IMR-90 (cell line): Measurements from ENCODE around the gene CEP97. TPM values are rescaled to one million over a fixed set of nuclear protein-coding genes. Genes with fewer than 3 reads are reported as not detected.
"Not testable (repeated sequence)": the region's sequence is repeated elsewhere in the genome, so short reads cannot be mapped to it uniquely, and the experiment has no call there.

Source experiments
- ATAC-seq: fragments of 200-7000 bp; cut with Tn5 transposase; 2 replicates; pipeline ENCODE4 v1.9.1; 2020; ENCODE audit warnings: low read depth, mild to moderate bottlenecking, moderate library complexity
- BruUV-seq: library from RNA; stranded (reverse); fragments of 400-500 nt; replicated peaks from 2 replicates; lab custom pipeline; 2021; lab: Mats Ljungman, UMichigan
- CTCF ChIA-PET: fragments of 300-600 bp; formaldehyde crosslinking; extraction: SDS; loops from one replicate; lab custom pipeline; 2021; ENCODE audit warnings: antibody characterized with exemption; lab: Yijun Ruan, JAX
- POLR2A ChIA-PET: fragments of 300-600 bp; sonication (Branson Sonifier 250); formaldehyde crosslinking; loops from one replicate; lab custom pipeline; 2022; ENCODE audit warnings: antibody characterized with exemption; ENCODE audit not compliant: unreplicated experiment; lab: Charles Lee
- DNase-seq: peaks from one replicate; pipeline ENCODE4 v3.0.0; 2013
- H2AFZ ChIP-seq: replicated peaks from 2 replicates; pipeline ENCODE3; 2013; ENCODE audit warnings: low read length, mild to moderate bottlenecking; ENCODE audit not compliant: poor library complexity
- H2AK5ac ChIP-seq: 2 replicates; pipeline ENCODE4 v1.6.1; 2013; ENCODE audit warnings: low read depth, low read length, inconsistent platforms
- H2AK9ac ChIP-seq: replicated peaks from 2 replicates; pipeline ENCODE3; 2013; ENCODE audit warnings: mild to moderate bottlenecking, low read depth, low read length, moderate library complexity; ENCODE audit not compliant: poor library complexity
- H2BK120ac ChIP-seq: 2 replicates; pipeline ENCODE4 v1.6.1; 2013; ENCODE audit warnings: low read depth, low read length, inconsistent platforms
- H2BK15ac ChIP-seq: 3 replicates; pipeline ENCODE4 v1.6.1; 2013; ENCODE audit warnings: low read depth, low read length, inconsistent platforms
- H2BK20ac ChIP-seq: 2 replicates; pipeline ENCODE4 v1.6.1; 2013; ENCODE audit warnings: low read depth, mild to moderate bottlenecking, inconsistent platforms, low read length, moderate library complexity
- H2BK5ac ChIP-seq: 2 replicates; pipeline ENCODE4 v1.6.1; 2013; ENCODE audit warnings: mild to moderate bottlenecking, low read depth, low read length, inconsistent platforms; ENCODE audit not compliant: poor library complexity, severe bottlenecking
- H3K14ac ChIP-seq: replicated peaks from 2 replicates; pipeline ENCODE4 v1.6.1; 2013; ENCODE audit warnings: low read depth, low read length, inconsistent platforms
- H3K18ac ChIP-seq: 2 replicates; pipeline ENCODE4 v1.6.1; 2013; ENCODE audit warnings: low read depth, low read length, control low read depth
- H3K23ac ChIP-seq: 2 replicates; pipeline ENCODE4 v1.6.1; 2013; ENCODE audit warnings: low read depth, low read length, inconsistent platforms
- H3K27ac ChIP-seq: 2 replicates; pipeline ENCODE4 v1.5.1; 2013; ENCODE audit warnings: mild to moderate bottlenecking, control low read depth, low read length; ENCODE audit not compliant: insufficient read depth
- H3K27me3 ChIP-seq: 2 replicates; pipeline ENCODE4 v1.6.1; 2013; ENCODE audit warnings: low read length; ENCODE audit not compliant: control insufficient read depth, insufficient read depth
- H3K36me3 ChIP-seq: 2 replicates; pipeline ENCODE4 v1.6.1; 2013; ENCODE audit warnings: low read length, mixed read lengths; ENCODE audit not compliant: control insufficient read depth, insufficient read depth
- H3K4ac ChIP-seq: 2 replicates; pipeline ENCODE4 v1.6.1; 2013; ENCODE audit warnings: low read depth, low read length, inconsistent platforms
- H3K4me1 ChIP-seq: 2 replicates; pipeline ENCODE4 v1.6.1; 2013; ENCODE audit warnings: low read length, mixed read lengths; ENCODE audit not compliant: control insufficient read depth, insufficient read depth
- H3K4me2 ChIP-seq: 2 replicates; pipeline ENCODE4 v1.6.1; 2013; ENCODE audit warnings: low read depth, mild to moderate bottlenecking, control low read depth, low read length, moderate library complexity
- H3K4me3 ChIP-seq: 2 replicates; pipeline ENCODE4 v1.5.1; 2013; ENCODE audit warnings: low read depth, mild to moderate bottlenecking, control low read depth, low read length, moderate library complexity; ENCODE audit not compliant: insufficient read depth
- H3K56ac ChIP-seq: 2 replicates; pipeline ENCODE4 v1.6.1; 2013; ENCODE audit warnings: low read length, inconsistent platforms; ENCODE audit not compliant: insufficient read depth; ENCODE audit errors: extremely low read depth
- H3K79me1 ChIP-seq, 2 experiments: 2 replicates each; pipeline ENCODE4 v1.6.1; 2013; ENCODE audit warnings: low read length in 2 of 2, inconsistent platforms in 1 of 2, low read depth in 1 of 2
- H3K9ac ChIP-seq: 2 replicates; pipeline ENCODE4 v1.6.1; 2013; ENCODE audit warnings: low read depth, low read length, control low read depth
- H3K9me1 ChIP-seq: 2 replicates; pipeline ENCODE4 v1.6.1; 2013; ENCODE audit warnings: low read length, inconsistent platforms; ENCODE audit not compliant: insufficient read depth
- H3K9me3 ChIP-seq: 2 replicates; pipeline ENCODE4 v1.6.1; 2013; ENCODE audit warnings: low read length; ENCODE audit not compliant: control insufficient read depth, insufficient read depth
- H4K20me1 ChIP-seq: 2 replicates; pipeline ENCODE4 v1.6.1; 2013; ENCODE audit warnings: low read length, inconsistent platforms; ENCODE audit not compliant: insufficient read depth
- H4K5ac ChIP-seq: 2 replicates; pipeline ENCODE4 v1.6.1; 2013; ENCODE audit warnings: mild to moderate bottlenecking, low read depth, low read length, control low read depth
- H4K8ac ChIP-seq, 2 experiments: 2 replicates each; pipeline ENCODE4 v1.6.1; 2013; ENCODE audit warnings: low read depth in 2 of 2, low read length in 2 of 2, control low read depth in 1 of 2, inconsistent platforms in 1 of 2
- H4K91ac ChIP-seq: 2 replicates; pipeline ENCODE4 v1.6.1; 2013; ENCODE audit warnings: low read depth, low read length, inconsistent platforms; ENCODE audit not compliant: insufficient read depth
- WGBS, 2 experiments: methylation state at CpG; one replicate each; pipeline versions ENCODE4 v1.1.5 to v1.1.7; 2013; ENCODE audit warnings: missing lambda C conversion rate in 2 of 2; ENCODE audit not compliant: insufficient read length in 1 of 2; ENCODE audit errors: extremely low coverage in 2 of 2; 5-methylcytosine and 5-hydroxymethylcytosine counted together
- dilution Hi-C: fragments of 300-500 bp; cut with HindIII; formaldehyde crosslinking; loops from one replicate; pipeline ENCODE4 v1.14.3; 2018; ENCODE audit warnings: low sequenced_read_pairs; ENCODE audit not compliant: unreplicated experiment
- in situ Hi-C: fragments of 300-500 bp; cut with MboI; formaldehyde crosslinking; loops from 3 replicates; pipeline ENCODE4 v1.14.3; 2019; ENCODE audit warnings: low sequenced_read_pairs, inconsistent platforms, mixed read lengths
- intact Hi-C: fragments of 100-400 bp; cut with micrococcal nuclease; formaldehyde crosslinking; loops from 2 replicates; pipeline ENCODE4 v1.10.0; 2022
- polyA plus RNA-seq, 3 experiments: library from polyadenylated mRNA; depleted of rRNA; stranded (reverse); fragments of >200 nt; gene quantifications; 2 replicates each; pipeline ENCODE4 v1.2.3, GENCODE V29; 2012; ENCODE audit warnings: low replicate concordance in 1 of 3
- total RNA-seq: library from RNA; depleted of rRNA; stranded (reverse); fragments of >200 nt; gene quantifications from 2 replicates; pipeline ENCODE4 v1.2.3, GENCODE V29; 2012

Gene CEP97
- total and polyA plus RNA-seq, 2 of the 4 experiments (the other 2 are of a cell fraction), result 2.0 to 21.9 TPM

GRCh38 chr3:101741914-101742313 lies 17.5 kb downstream of the CEP97 start:
- H3K9me1 ChIP-seq, H3K27me3 ChIP-seq, H2AK5ac ChIP-seq, H2BK15ac ChIP-seq, DNase-seq, POLR2A ChIA-PET, H2BK120ac ChIP-seq, H3K27ac ChIP-seq, CTCF ChIA-PET, H4K91ac ChIP-seq, H3K4me2 ChIP-seq, H3K18ac ChIP-seq, H3K4me1 ChIP-seq, H3K14ac ChIP-seq, BruUV-seq, intact Hi-C loops, H3K4me3 ChIP-seq, H4K20me1 ChIP-seq, H4K8ac ChIP-seq, H2AFZ ChIP-seq, H3K23ac ChIP-seq, in situ Hi-C loops, ATAC-seq, H2BK20ac ChIP-seq, H3K9ac ChIP-seq, dilution Hi-C loops, H3K36me3 ChIP-seq, H2BK5ac ChIP-seq, H4K5ac ChIP-seq, H2AK9ac ChIP-seq, H3K4ac ChIP-seq, H3K56ac ChIP-seq, H3K9me3 ChIP-seq, H3K79me1 ChIP-seq: not testable (repeated sequence)
- WGBS, 2 experiments, result no CpG with 5 or more reads among the region's 3 CpGs
